Adipocyte (in vitro differentiated cells): ENCODE data around the gene CSKMT.
A peak's percentile ranks its signal among the peaks of the same experiment; 100 is the strongest.
"Not testable (repeated sequence)": the region's sequence is repeated elsewhere in the genome, so short reads cannot be mapped to it uniquely, and the experiment has no call there.

ENCODE experiments used
- DNase-seq: peaks from one replicate; pipeline ENCODE4 v3.0.0-alpha.2; 2015; ENCODE audit warnings: low read depth
- H3K27me3 ChIP-seq: replicated peaks from 2 replicates; pipeline ENCODE4 v1.7.0; 2013; ENCODE audit warnings: mild to moderate bottlenecking, low read length, moderate library complexity; ENCODE audit not compliant: control insufficient read depth, insufficient read depth
- H3K36me3 ChIP-seq: 2 replicates; pipeline ENCODE4 v1.7.0; 2013; ENCODE audit warnings: low read length, mild to moderate bottlenecking, moderate library complexity; ENCODE audit not compliant: control insufficient read depth, insufficient read depth, severe bottlenecking
- H3K4me1 ChIP-seq: 2 replicates; pipeline ENCODE4 v1.7.0; 2013; ENCODE audit warnings: mild to moderate bottlenecking, low read length, moderate library complexity; ENCODE audit not compliant: control insufficient read depth, insufficient read depth
- H3K4me3 ChIP-seq: 2 replicates; pipeline ENCODE4 v1.7.0; 2013; ENCODE audit warnings: mild to moderate bottlenecking, low read length, moderate library complexity
- H3K9ac ChIP-seq: 2 replicates; pipeline ENCODE4 v1.7.0; 2013; ENCODE audit warnings: mild to moderate bottlenecking, low read length, moderate library complexity
- H3K9me3 ChIP-seq: 2 replicates; pipeline ENCODE4 v1.7.0; 2013; ENCODE audit warnings: mild to moderate bottlenecking, low read length, moderate library complexity; ENCODE audit not compliant: control insufficient read depth

The CSKMT gene

GRCh38 chr11:62664405-62665074 lies 572 bp upstream of the CSKMT start:
- peak overlapping the region; percentile 94 for H3K9ac ChIP-seq
- H3K9me3 ChIP-seq = no peaks in the 10 kb centered on the region
- DNase-seq = no peak
- H3K36me3 ChIP-seq = peaks cover 42% of the 10 kb centered on the region
- H3K4me1 ChIP-seq = peaks cover 21% of the 10 kb centered on the region
- H3K27me3 ChIP-seq = no peaks in the 10 kb centered on the region
- H3K4me3 ChIP-seq = peak overlapping the region; percentile 98

GRCh38 chr11:62665599-62666258 lies 617 bp downstream of the CSKMT start:
- peaks cover 27% of the 10 kb centered on the region for H3K4me1 ChIP-seq
- H3K27me3 ChIP-seq = no peaks in the 10 kb centered on the region
- peak overlapping the region; percentile 94 for H3K9ac ChIP-seq
- peak; percentile 77 for DNase-seq
- no peaks in the 10 kb centered on the region for H3K9me3 ChIP-seq
- H3K36me3 ChIP-seq = peaks cover 42% of the 10 kb centered on the region
- H3K4me3 ChIP-seq = peak overlapping the region; percentile 98

GRCh38 chr11:62666259-62666926 lies 1.3 kb downstream of the CSKMT start:
- H3K27me3 ChIP-seq = no peaks in the 10 kb centered on the region
- H3K4me3 ChIP-seq = peak overlapping the region; percentile 98
- peaks cover 27% of the 10 kb centered on the region for H3K4me1 ChIP-seq
- H3K36me3 ChIP-seq = peaks cover 39% of the 10 kb centered on the region
- H3K9me3 ChIP-seq = no peaks in the 10 kb centered on the region
- DNase-seq = no peak
- peak overlapping the region; percentile 94 for H3K9ac ChIP-seq

GRCh38 chr11:62667460-62667859 lies 2.3 kb downstream of the CSKMT start:
- no peaks in the 10 kb centered on the region for H3K9me3 ChIP-seq
- H3K4me3 ChIP-seq = peak overlapping the region; percentile 98
- H3K27me3 ChIP-seq = no peaks in the 10 kb centered on the region
- H3K4me1 ChIP-seq = peaks cover 28% of the 10 kb centered on the region
- peaks cover 30% of the 10 kb centered on the region for H3K36me3 ChIP-seq
- H3K9ac ChIP-seq = peak overlapping the region; percentile 94
- no peak for DNase-seq

- no peak for DNase-seq
- Histone ChIP-seq H3K9me3 (no peaks in the 10 kb centered on the region), H3K9ac (peak overlapping the region; percentile 96), H3K4me1 (peaks cover 44% of the 10 kb centered on the region), H3K36me3 (peaks cover 30% of the 10 kb centered on the region), H3K4me3 (peak overlapping the region; percentile 92), H3K27me3 (no peaks in the 10 kb centered on the region)
Measured at GRCh38 chr11:62669420-62670161, 4.5 kb downstream of the CSKMT start.

GRCh38 chr11:62671236-62671607 lies 6.1 kb downstream of the CSKMT start:
- Histone ChIP-seq H3K4me3 (peak overlapping the region; percentile 92), H3K27me3 (no peaks in the 10 kb centered on the region), H3K4me1 (peaks cover 41% of the 10 kb centered on the region), H3K36me3 (peaks cover 31% of the 10 kb centered on the region), H3K9me3 (no peaks in the 10 kb centered on the region), H3K9ac (peak overlapping the region; percentile 96)
- DNase-seq = no peak

- Histone ChIP-seq H3K4me1 (peaks cover 41% of the 10 kb centered on the region), H3K27me3 (no peaks in the 10 kb centered on the region), H3K4me3 (peak within 1 kb of the TSS; percentile 92), H3K9me3 (no peaks in the 10 kb centered on the region), H3K36me3 (peaks cover 31% of the 10 kb centered on the region), H3K9ac (peak within 1 kb of the TSS; percentile 96)
- peak; percentile 91 for DNase-seq
Measured at GRCh38 chr11:62671608-62672389, 6.7 kb downstream of the CSKMT start, which contains the start of the genes LBHD1 and UQCC3. TSS of gene LBHD1 (minus strand) at chr11:62672267. CDS start at chr11:62670031, 2,236 bp downstream. TSS of gene UQCC3 (plus strand) at chr11:62671673. CDS start at chr11:62671746, 73 bp downstream.

- Histone ChIP-seq H3K36me3 (peaks cover 30% of the 10 kb centered on the region), H3K9me3 (no peaks in the 10 kb centered on the region), H3K27me3 (no peaks in the 10 kb centered on the region), H3K4me1 (peaks cover 43% of the 10 kb centered on the region), H3K9ac (peak overlapping the region; percentile 96), H3K4me3 (peak overlapping the region; percentile 92)
- DNase-seq = no peak
Measured at GRCh38 chr11:62673196-62673525, 8.0 kb downstream of the CSKMT start.

GRCh38 chr11:62675415-62675814 lies 10.3 kb downstream of the CSKMT start:
- Histone ChIP-seq H3K36me3 (peaks cover 30% of the 10 kb centered on the region), H3K4me1 (peaks cover 42% of the 10 kb centered on the region)
- not testable (repeated sequence) for DNase-seq, H3K4me3 ChIP-seq, H3K9me3 ChIP-seq, H3K9ac ChIP-seq, H3K27me3 ChIP-seq

GRCh38 chr11:62676698-62677097 lies 11.6 kb downstream of the CSKMT start:
- Histone ChIP-seq H3K4me1 (peaks cover 54% of the 10 kb centered on the region), H3K27me3 (no peaks in the 10 kb centered on the region), H3K36me3 (peaks cover 30% of the 10 kb centered on the region), H3K4me3 (no peak overlapping the region), H3K9ac (peak overlapping the region; percentile 99), H3K9me3 (no peaks in the 10 kb centered on the region)
- no peak for DNase-seq
